Astrocyte (in vitro differentiated cells and primary cell): ENCODE results near the gene TLK2.

Experiments used
- CTCF ChIP-seq: IDR thresholded peaks from 2 replicates; pipeline ENCODE4 v1.5.1; 2011; ENCODE audit warnings: low read depth, mild to moderate bottlenecking, inconsistent platforms, low read length, moderate library complexity; ENCODE audit not compliant: insufficient read depth
- EZH2 ChIP-seq: IDR thresholded peaks from 2 replicates; pipeline ENCODE4 v1.6.1; 2012; ENCODE audit warnings: mild to moderate bottlenecking, low read length, inconsistent platforms; ENCODE audit not compliant: insufficient read depth

DNA sequence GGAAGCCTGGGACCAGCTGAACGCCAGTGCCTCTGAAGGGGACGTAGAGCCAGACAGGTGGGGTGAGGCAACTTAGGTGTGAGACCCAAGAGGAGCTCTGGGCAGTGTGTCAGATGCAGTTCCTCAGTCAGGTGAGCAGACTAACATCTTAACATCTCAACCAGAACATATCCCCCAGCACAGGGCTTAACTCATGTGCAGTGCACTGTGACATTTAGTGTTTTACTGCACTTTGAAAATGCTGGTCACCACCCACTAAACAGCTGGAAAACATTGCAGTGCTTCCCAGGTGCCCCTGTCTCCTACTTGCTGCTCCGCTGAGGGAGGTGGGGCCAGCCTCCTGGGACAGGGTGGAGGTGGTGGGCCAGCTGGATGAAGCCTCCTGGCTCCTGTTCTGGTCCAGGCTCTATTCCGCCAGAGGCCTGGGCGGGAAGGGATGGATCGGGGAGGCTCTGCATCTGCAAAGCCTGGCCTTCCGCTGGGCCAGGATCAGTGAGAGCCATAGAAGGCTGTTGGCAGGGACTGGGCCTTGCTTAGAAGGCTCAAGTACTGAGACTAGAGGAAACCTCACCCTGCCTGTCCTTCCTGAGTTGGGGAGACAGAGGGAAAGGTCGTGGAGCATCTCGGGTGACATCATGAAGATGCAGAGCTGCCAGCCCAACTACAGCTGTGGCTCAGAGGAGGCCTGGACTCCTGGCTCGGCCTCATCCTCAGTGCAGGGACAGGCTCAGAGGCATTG is 141.0 kb downstream of the TLK2 start:
- TF ChIP-seq CTCF (no peak), EZH2 (no peak)
